GM20000 (cell line): Measurements from ENCODE around the gene TPK1.

Experiments
- DNase-seq: peaks from one replicate; pipeline ENCODE4 v3.0.0; 2012; ENCODE audit warnings: low spot score
- TF ChIP-seq, protein P1 (sequence below): IDR thresholded peaks from 2 replicates; pipeline ENCODE4 v1.5.1; 2012; ENCODE audit warnings: mild to moderate bottlenecking, control low read depth; ENCODE audit errors: extremely low read depth, missing control alignments

Gene TPK1

DNA sequence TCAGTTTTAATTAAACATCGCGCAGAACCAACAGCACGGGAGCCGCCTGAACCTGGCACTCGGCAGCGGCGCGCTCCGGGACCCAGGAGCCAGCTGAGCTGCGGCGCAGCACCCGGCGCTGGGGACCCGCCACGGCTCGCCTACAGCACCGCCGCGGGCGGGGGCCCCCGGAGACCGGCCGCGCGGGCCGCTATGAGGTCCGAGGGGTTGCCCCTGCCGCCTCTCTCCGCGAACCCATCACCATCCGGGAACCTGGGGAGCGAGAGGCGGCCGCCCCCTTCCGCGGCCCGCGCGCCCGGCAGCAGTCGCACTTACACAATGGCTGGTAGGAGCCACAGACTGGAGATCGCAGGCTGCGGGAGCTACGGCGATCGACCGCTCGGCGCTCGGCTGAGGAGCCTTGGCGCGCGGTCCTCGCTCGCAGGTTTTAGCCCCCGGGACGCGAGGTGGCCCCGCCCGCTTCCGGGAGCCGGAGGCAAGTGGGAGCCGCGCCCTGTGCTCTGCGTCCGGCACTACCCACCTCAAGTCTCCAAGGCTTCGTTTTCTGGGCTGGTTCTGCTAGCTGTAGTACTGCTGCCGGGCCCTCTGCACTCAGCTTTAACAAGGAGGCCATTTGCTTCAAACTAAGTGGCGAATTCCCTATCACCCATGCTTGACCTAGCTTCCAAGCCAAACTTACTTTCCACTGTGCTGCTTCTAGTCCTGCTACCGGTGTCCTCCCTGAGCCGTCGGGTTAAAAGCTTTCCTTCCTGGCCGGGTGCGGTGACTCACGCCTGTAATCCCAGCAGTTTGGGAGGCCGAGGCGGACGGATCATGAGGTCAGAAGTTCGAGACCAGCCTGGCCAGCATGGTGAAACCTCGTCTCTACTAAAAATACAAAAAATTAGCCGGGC, at the start of gene TPK1:
Gene TPK1 (minus strand): TSS at position 402 of the 893 bp plus-strand sequence. CDS start 451 bp downstream, outside the sequence.
- TF ChIP-seq, protein P1, sequence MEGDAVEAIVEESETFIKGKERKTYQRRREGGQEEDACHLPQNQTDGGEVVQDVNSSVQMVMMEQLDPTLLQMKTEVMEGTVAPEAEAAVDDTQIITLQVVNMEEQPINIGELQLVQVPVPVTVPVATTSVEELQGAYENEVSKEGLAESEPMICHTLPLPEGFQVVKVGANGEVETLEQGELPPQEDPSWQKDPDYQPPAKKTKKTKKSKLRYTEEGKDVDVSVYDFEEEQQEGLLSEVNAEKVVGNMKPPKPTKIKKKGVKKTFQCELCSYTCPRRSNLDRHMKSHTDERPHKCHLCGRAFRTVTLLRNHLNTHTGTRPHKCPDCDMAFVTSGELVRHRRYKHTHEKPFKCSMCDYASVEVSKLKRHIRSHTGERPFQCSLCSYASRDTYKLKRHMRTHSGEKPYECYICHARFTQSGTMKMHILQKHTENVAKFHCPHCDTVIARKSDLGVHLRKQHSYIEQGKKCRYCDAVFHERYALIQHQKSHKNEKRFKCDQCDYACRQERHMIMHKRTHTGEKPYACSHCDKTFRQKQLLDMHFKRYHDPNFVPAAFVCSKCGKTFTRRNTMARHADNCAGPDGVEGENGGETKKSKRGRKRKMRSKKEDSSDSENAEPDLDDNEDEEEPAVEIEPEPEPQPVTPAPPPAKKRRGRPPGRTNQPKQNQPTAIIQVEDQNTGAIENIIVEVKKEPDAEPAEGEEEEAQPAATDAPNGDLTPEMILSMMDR, result no peak
- DNase-seq, result peak; percentile 93

DNA sequence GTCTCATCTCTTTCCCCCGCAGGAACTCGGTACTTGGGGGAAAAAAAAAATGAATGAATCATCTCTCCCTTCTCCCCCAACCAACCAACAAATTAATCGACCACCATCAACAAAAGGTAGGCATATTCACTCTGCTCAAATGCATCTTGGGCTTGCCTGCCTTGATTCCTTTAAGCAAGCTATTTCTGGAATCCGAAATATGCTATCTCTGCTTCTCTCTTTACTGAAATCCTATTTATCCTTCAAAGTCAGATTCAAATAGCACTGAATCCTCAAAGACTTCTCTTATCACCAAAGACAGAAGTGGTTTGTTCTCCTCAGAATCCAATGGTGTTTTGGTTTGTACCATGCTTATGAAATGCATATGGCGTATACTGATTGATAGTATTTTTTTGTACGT, 49.6 kb upstream of the TPK1 start:
- TF ChIP-seq, protein P1, result no peak
- no peak for DNase-seq

DNA sequence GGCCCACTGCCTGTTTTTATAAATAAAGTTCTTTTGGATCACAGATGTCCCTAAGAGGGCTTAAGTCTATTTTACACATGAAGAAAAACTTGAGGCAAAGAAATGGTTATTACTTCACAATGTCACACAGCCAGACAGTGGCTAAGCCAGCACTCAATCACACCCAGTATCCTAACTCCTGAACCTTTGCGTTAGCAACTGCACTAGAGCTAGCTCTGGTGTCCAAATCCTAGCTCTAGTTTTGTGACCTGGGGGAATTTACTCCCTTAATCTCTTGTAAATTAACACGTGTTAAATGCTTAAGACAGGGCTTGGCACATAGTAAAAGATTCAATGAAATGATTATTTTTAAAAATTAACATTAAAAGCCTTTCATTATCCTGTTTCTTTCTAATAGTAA, 49.0 kb upstream of the TPK1 start:
- no peak for DNase-seq
- TF ChIP-seq, protein P1, result no peak

DNA sequence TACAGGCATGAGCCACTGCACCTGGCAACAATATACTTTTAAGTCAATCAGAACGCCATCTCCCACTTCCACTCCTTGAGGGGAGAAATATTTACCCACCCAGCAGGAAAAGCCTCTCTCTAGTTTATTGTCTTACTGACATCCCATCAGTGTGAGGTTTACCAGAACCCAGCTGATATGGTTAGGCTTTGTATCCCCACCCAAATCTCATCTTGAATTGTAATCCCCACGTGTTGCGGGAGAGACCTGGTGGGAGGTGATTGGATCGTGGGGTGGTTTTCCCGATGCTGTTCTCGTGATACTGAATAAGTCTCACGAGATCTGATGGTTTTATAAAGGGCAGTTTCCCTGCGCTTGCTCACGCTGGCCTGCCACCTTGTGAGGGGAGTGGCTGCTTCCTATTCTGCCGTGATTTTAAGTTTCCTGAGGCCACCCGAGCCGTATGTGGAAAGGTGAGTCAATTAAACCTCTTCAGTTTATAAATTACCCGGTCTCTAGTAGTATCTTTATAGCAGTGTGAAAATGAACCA, 37.5 kb upstream of the TPK1 start:
- TF ChIP-seq, protein P1, result no peak
- DNase-seq, result no peak

DNA sequence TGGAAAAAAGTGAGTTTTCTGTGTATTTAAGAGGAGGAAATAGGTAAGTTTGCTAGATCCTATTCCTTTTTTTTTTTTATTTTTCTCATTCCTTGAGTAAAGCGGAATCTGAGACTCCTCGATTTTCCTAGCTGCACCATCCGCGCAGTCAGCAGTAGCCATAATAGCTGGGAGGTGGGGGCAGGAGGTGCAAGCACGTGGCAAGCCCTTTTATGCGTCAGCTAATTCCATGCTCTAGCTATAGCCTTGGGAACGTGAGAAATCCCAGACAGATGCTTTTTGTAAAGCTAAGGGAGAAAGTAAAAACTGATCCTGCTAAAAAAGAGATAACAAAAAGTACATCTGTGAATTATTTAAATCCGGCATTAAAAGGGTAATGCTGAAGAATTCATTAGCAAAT, 33.2 kb upstream of the TPK1 start:
- DNase-seq, result no peak
- TF ChIP-seq, protein P1, result no peak

DNA sequence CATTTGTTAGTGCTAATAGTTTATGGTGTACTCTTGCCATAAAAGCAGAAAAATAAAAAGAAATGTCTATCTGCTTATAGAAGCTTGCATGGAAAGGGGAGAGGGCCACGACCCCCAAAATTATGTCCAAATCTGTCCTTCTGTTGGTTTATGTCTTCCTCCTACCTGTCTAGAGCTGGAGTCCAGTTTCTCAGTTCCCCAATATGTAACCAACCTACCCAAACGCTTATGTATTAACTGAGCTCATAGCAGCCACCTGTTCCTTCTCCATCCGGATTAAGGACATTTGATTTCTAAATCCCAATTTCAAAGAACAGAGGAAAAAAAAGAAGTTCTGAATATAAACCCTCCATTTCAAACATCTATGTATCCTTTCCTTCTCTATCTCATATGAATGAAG, 30.3 kb upstream of the TPK1 start:
- TF ChIP-seq, protein P1, result no peak

DNA sequence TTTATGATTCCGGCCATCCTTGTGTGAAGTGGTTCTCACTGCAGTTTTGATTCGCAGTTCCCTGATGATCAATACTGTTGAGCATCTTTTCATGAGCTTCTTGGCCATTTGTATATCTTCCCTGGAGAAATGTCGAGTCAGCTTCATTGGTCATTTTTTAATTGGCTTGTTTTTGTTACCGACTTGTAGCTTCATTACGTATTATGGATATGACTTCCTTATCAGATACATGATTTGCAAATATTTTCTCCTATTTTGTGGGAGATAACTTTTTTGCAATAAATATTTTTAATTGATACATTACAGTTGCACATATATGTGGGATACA, 27.4 kb upstream of the TPK1 start:
- DNase-seq, result no peak
- TF ChIP-seq, protein P1, result no peak

More for the DNA sequence above, 30.3 kb upstream of the TPK1 start:
- DNase-seq, result no peak
